Islet of Langerhans (tissue), 1 donor: Measurements from ENCODE around the gene SRSF9.
"Not testable (repeated sequence)": the region's sequence is repeated elsewhere in the genome, so short reads cannot be mapped to it uniquely, and the experiment has no call there.

Source experiments
- FAIRE-seq: peaks from one replicate; lab custom pipeline; 2011; peaks lifted over from hg19 to GRCh38; lab: Jason Lieb, UNC

Gene SRSF9

GRCh38 chr12:120481022-120481767 lies 11.6 kb upstream of the SRSF9 start:
- FAIRE-seq, result no peak

- no peak for FAIRE-seq
Observed at GRCh38 chr12:120480211-120480610, 10.7 kb upstream of the SRSF9 start.

GRCh38 chr12:120479458-120479857 lies 9.9 kb upstream of the SRSF9 start:
- FAIRE-seq, result no peak

- FAIRE-seq, result no peak
Observed at GRCh38 chr12:120475643-120476042, 6.1 kb upstream of the SRSF9 start.

GRCh38 chr12:120474616-120474960 lies 5.0 kb upstream of the SRSF9 start:
- FAIRE-seq, result no peak

- FAIRE-seq, result no peak
Observed at GRCh38 chr12:120473807-120474615, 4.5 kb upstream of the SRSF9 start.

- no peak for FAIRE-seq
Observed at GRCh38 chr12:120472521-120472920, 3.0 kb upstream of the SRSF9 start.

- no peak for FAIRE-seq
Observed at GRCh38 chr12:120470150-120470784, 719 bp upstream of the SRSF9 start.

GRCh38 chr12:120468821-120469449 lies 613 bp downstream of the SRSF9 start:
- FAIRE-seq, result no peak

GRCh38 chr12:120468325-120468820 lies 1.2 kb downstream of the SRSF9 start:
- no peak for FAIRE-seq

GRCh38 chr12:120467439-120467838 lies 2.1 kb downstream of the SRSF9 start:
- FAIRE-seq, result no peak

- FAIRE-seq, result no peak
Observed at GRCh38 chr12:120466560-120467315, 2.8 kb downstream of the SRSF9 start.

GRCh38 chr12:120465756-120466155 lies 3.8 kb downstream of the SRSF9 start:
- no peak for FAIRE-seq

- no peak for FAIRE-seq
Observed at GRCh38 chr12:120463712-120464111, 5.8 kb downstream of the SRSF9 start.

GRCh38 chr12:120462099-120462640 lies 7.4 kb downstream of the SRSF9 start:
- FAIRE-seq, result no peak

- no peak for FAIRE-seq
Observed at GRCh38 chr12:120460157-120460556, 9.4 kb downstream of the SRSF9 start.

GRCh38 chr12:120457133-120457532 lies 12.4 kb downstream of the SRSF9 start:
- no peak for FAIRE-seq

GRCh38 chr12:120455302-120455701 lies 14.2 kb downstream of the SRSF9 start:
- no peak for FAIRE-seq

GRCh38 chr12:120453977-120454376 lies 15.6 kb downstream of the SRSF9 start:
- FAIRE-seq, result no peak

GRCh38 chr12:120453060-120453750 lies 16.3 kb downstream of the SRSF9 start:
- no peak for FAIRE-seq

- not testable (repeated sequence) for FAIRE-seq
Observed at GRCh38 chr12:120452524-120452923, 17.0 kb downstream of the SRSF9 start.
